Adrenal gland (tissue), 12 donors: Measurements from ENCODE around the gene GNAQ. TPM values are rescaled to one million over a fixed set of nuclear protein-coding genes. Genes with fewer than 3 reads are reported as not detected.

Source experiments
- DNase-seq, 7 donors: peaks; one replicate each; pipeline ENCODE4 v3.0.0-alpha.2; 2019 to 2020
- H3K27ac ChIP-seq, 5 donors: fragments of 200-600 bp; sonication (generic) in 4 of 5; 1 replicate in 3 of 5; 2 replicates in 2 of 5; pipeline versions ENCODE4 v1.5.1 to v1.8.0; 2016 to 2020; ENCODE audit warnings: mild to moderate bottlenecking in 1 of 5
- H3K27me3 ChIP-seq: fragments of 200-600 bp; 2 replicates; pipeline ENCODE4 v1.8.0; 2021
- H3K36me3 ChIP-seq, 2 donors: fragments of 200-600 bp; replicated peaks in 1 of 2; 1 replicate in 1 of 2; 2 replicates in 1 of 2; pipeline versions ENCODE4 v1.5.1 to v1.8.0; 2018 to 2022
- H3K4me1 ChIP-seq, 2 donors: fragments of 200-600 bp; replicated peaks in 1 of 2; 1 replicate in 1 of 2; 2 replicates in 1 of 2; pipeline versions ENCODE4 v1.5.1 to v1.8.0; 2018 to 2021
- H3K4me3 ChIP-seq, 4 donors: fragments of 200-600 bp; sonication (generic) in 3 of 4; one replicate each; pipeline ENCODE4 v1.5.1; 2016 to 2018
- H3K9me3 ChIP-seq, 3 donors: fragments of 200-600 bp; sonication (generic) in 1 of 3; replicated peaks in 1 of 3; 1 replicate in 2 of 3; 2 replicates in 1 of 3; pipeline versions ENCODE4 v1.5.1 to v1.8.0; 2016 to 2021
- CTCF ChIP-seq, 6 experiments: fragments of 450-650 bp in 4 of 6; fragments of 200-600 bp in 2 of 6; sonication (generic) in 1 of 6; IDR thresholded peaks; 1 replicate in 5 of 6; 2 replicates in 1 of 6; pipeline versions ENCODE4 v1.5.1 to v1.8.0; 2016 to 2021; ENCODE audit warnings: antibody characterized with exemption in 6 of 6, mild to moderate bottlenecking in 2 of 6, moderate library complexity in 1 of 6
- POLR2A ChIP-seq, 2 donors: fragments of 450-650 bp; IDR thresholded peaks; one replicate each; pipeline ENCODE4 v1.6.1; 2017; ENCODE audit warnings: antibody characterized with exemption in 2 of 2, mild to moderate bottlenecking in 2 of 2, moderate library complexity in 1 of 2
- WGBS, 4 donors: extraction: QIAGEN DNeasy Blood & Tissue Kit in 2 of 4; methylation state at CpG; one replicate each; pipeline versions ENCODE4 v1.1.5 to v1.1.7; 2013 to 2017; 5-methylcytosine and 5-hydroxymethylcytosine counted together
- intact Hi-C, 2 donors: fragments of 100-400 bp; cut with DNase I; formaldehyde crosslinking; loops; one replicate each; pipeline versions ENCODE4 v1.14.1 to v1.15.0; 2022 to 2023
- polyA plus RNA-seq, 3 donors: library from polyadenylated mRNA; stranded (reverse); fragments of 200-250 nt in 2 of 3; fragments of 350-450 nt in 1 of 3; fragmentation: Illumina TruSeq in 1 of 3; extraction: RNeasy Lipid Tissue Mini Kit (QIAGEN cat#74804) in 1 of 3; gene quantifications; one replicate each; pipeline ENCODE4 v1.2.3, GENCODE V29; 2013 to 2014
- total RNA-seq, 9 donors: library from RNA; depleted of rRNA in 4 of 9; stranded (reverse); fragments of >200 nt in 4 of 9; fragments of 120-200 nt in 1 of 9; fragmentation: NEBNext Ultra II Directional in 1 of 9; extraction: Animal tissue kit (Norgen Biotek cat#: 25700) in 1 of 9; gene quantifications; one replicate each; pipeline versions ENCODE4 v1.1.0 to v1.2.4, GENCODE V29; 2013 to 2023
- donor health status: healthy with polysubstance abuse.
- donor health status: Bipolar disorder and iron deficiency.
- donor health status: DM: yes; HTN: yes; CAD: no.
- donor health status: DM: no; HTN: no; CAD: no.
- donor health status: DM: no; HTN: no; CAD: no.
- donor health status: DM: yes; HTN: yes; CAD: no.

The GNAQ gene
- total and polyA plus RNA-seq, 12 donors, result 15.8 to 71.7 (median 45.1) TPM

GRCh38 chr9:77947651-77948050 is 84.0 kb downstream of the GNAQ start:
- Histone ChIP-seq H3K9me3 (no peaks in the 10 kb centered on the region), H3K27ac (peak overlapping the region in 1 of 5 donors; percentile 55), H3K27me3 (no peaks in the 10 kb centered on the region), H3K4me1 (peaks cover 4 to 48% of the 10 kb centered on the region in 2 donors), H3K36me3 (no peaks in the 10 kb centered on the region), H3K4me3 (no peak overlapping the region)
- intact Hi-C loops, result no loop called here
- TF ChIP-seq POLR2A (IDR thresholded peaks at IDR 0.05) (no peak), CTCF (IDR thresholded peaks at IDR 0.05) (no peak)
- 86 to 95% (median 89%) methylated on average over 2 to 3 of the region's 3 CpGs for WGBS, 4 donors
- no peak for DNase-seq

- no peaks in the 10 kb centered on the region for H3K27me3 ChIP-seq
- intact Hi-C loops, result no loop called here
- H3K4me1 ChIP-seq, result peaks cover 0 to 47% of the 10 kb centered on the region in 2 donors
- no peak for TF ChIP-seq POLR2A (IDR thresholded peaks at IDR 0.05)
- TF ChIP-seq CTCF (IDR thresholded peaks at IDR 0.05), result no peak
- no peak overlapping the region for H3K4me3 ChIP-seq
- no peaks in the 10 kb centered on the region for H3K36me3 ChIP-seq
- no peaks in the 10 kb centered on the region for H3K9me3 ChIP-seq
- WGBS, 4 donors, result 56 to 71% (median 60%) methylated on average over 5 of the region's 5 CpGs
- H3K27ac ChIP-seq, result peak overlapping the region in 2 of 5 donors; percentile 9 to 55
- peak in 1 of 7 donors; percentile 32 for DNase-seq
Measured at GRCh38 chr9:77946969-77947620, 84.5 kb downstream of the GNAQ start.

GRCh38 chr9:77946296-77946695 is 85.3 kb downstream of the GNAQ start:
- Histone ChIP-seq H3K27me3 (no peaks in the 10 kb centered on the region), H3K9me3 (no peaks in the 10 kb centered on the region), H3K27ac (peak overlapping the region in 1 of 5 donors; percentile 13), H3K4me1 (peaks cover 0 to 46% of the 10 kb centered on the region in 2 donors), H3K36me3 (no peaks in the 10 kb centered on the region), H3K4me3 (no peak overlapping the region)
- 69 to 95% (median 81%) methylated on average over 4 of the region's 4 CpGs for WGBS, 4 donors
- intact Hi-C loops, result no loop called here
- TF ChIP-seq POLR2A (IDR thresholded peaks at IDR 0.05) (no peak), CTCF (IDR thresholded peaks at IDR 0.05) (no peak)
- no peak for DNase-seq

GRCh38 chr9:77945798-77946197 is 85.8 kb downstream of the GNAQ start:
- Histone ChIP-seq H3K4me3 (no peak overlapping the region), H3K27me3 (no peaks in the 10 kb centered on the region), H3K4me1 (peaks cover 0 to 46% of the 10 kb centered on the region in 2 donors), H3K27ac (peak overlapping the region in 2 of 5 donors; percentile 30 to 36), H3K9me3 (no peaks in the 10 kb centered on the region), H3K36me3 (no peaks in the 10 kb centered on the region)
- 63 to 81% (median 67%) methylated on average over 5 of the region's 5 CpGs for WGBS, 4 donors
- TF ChIP-seq CTCF (IDR thresholded peaks at IDR 0.05) (no peak), POLR2A (IDR thresholded peaks at IDR 0.05) (no peak)
- DNase-seq, result no peak
- intact Hi-C loops, result no loop called here
